Endothelial cell of umbilical vein (primary cell): Measurements from ENCODE around the gene FBLN7. TPM values are rescaled to one million over a fixed set of nuclear protein-coding genes. Genes with fewer than 3 reads are reported as not detected.

Experiments used
- BruUV-seq: library from RNA; stranded (reverse); fragments of 400-500 nt; replicated peaks from 2 replicates; lab custom pipeline; 2021; lab: Mats Ljungman, UMichigan
- CTCF ChIA-PET: fragments of 300-600, 350-600 bp; sonication (Branson Sonifier 250); formaldehyde crosslinking; loops from one replicate; lab custom pipeline; 2021; ENCODE audit warnings: antibody characterized with exemption, inconsistent platforms; lab: Charles Lee
- POLR2A ChIA-PET: fragments of 300-600, 350-600 bp; sonication (Branson Sonifier 250); formaldehyde crosslinking; loops from one replicate; lab custom pipeline; 2021; ENCODE audit warnings: antibody characterized with exemption, inconsistent platforms; lab: Charles Lee
- DNase-seq: peaks from one replicate; pipeline ENCODE4 v3.0.0-alpha.2; 2011; ENCODE audit warnings: low read depth, low spot score
- FAIRE-seq: peaks from 2 replicates; lab custom pipeline; 2011; peaks lifted over from hg19 to GRCh38; lab: Jason Lieb, UNC
- H2AFZ ChIP-seq: 2 replicates; pipeline ENCODE4 v1.6.0; 2012; ENCODE audit warnings: low read depth, low read length, control low read depth, inconsistent platforms
- H3K27ac ChIP-seq: 2 replicates; pipeline ENCODE4 v1.5.1; 2011; ENCODE audit warnings: low read depth, mild to moderate bottlenecking, control low read depth, low read length, moderate library complexity; ENCODE audit not compliant: insufficient read depth
- H3K27me3 ChIP-seq, 2 experiments: 2 replicates each; pipeline versions ENCODE4 v1.6.0 to v1.6.1; 2011; ENCODE audit warnings: low read length in 2 of 2, mixed read lengths in 1 of 2; ENCODE audit not compliant: control insufficient read depth in 2 of 2, insufficient read depth in 2 of 2
- H3K36me3 ChIP-seq, 2 experiments: 2 replicates in 1 of 2; 3 replicates in 1 of 2; pipeline ENCODE4 v1.5.1; 2011; ENCODE audit warnings: low read length in 2 of 2, mild to moderate bottlenecking in 1 of 2, moderate library complexity in 1 of 2; ENCODE audit not compliant: control insufficient read depth in 2 of 2, insufficient read depth in 2 of 2; ENCODE audit errors: extremely low read depth in 1 of 2
- H3K4me1 ChIP-seq: 3 replicates; pipeline ENCODE4 v1.5.1; 2011; ENCODE audit warnings: mild to moderate bottlenecking, low read length; ENCODE audit not compliant: control insufficient read depth, insufficient read depth; ENCODE audit errors: extremely low read depth
- H3K4me2 ChIP-seq: 2 replicates; pipeline ENCODE4 v1.6.1; 2011; ENCODE audit warnings: low read length, control low read depth, mixed read lengths; ENCODE audit not compliant: insufficient read depth
- H3K4me3 ChIP-seq, 3 experiments: fragments of 200-600 bp in 1 of 3; sonication (generic), shearing (Covaris generic) in 1 of 3; replicated peaks in 1 of 3; 2 replicates each; pipeline ENCODE4 v1.5.1; 2011 to 2016; ENCODE audit warnings: control low read depth in 3 of 3, low read length in 3 of 3, mild to moderate bottlenecking in 2 of 3, inconsistent platforms in 1 of 3, low read depth in 1 of 3, moderate library complexity in 1 of 3; ENCODE audit not compliant: insufficient read depth in 1 of 3
- H3K79me2 ChIP-seq: 2 replicates; pipeline ENCODE4 v1.6.0; 2012; ENCODE audit warnings: low read length, inconsistent platforms; ENCODE audit not compliant: control insufficient read depth, insufficient read depth
- H3K9ac ChIP-seq: replicated peaks from 2 replicates; pipeline ENCODE3; 2011; ENCODE audit warnings: low read length, control low read depth; ENCODE audit not compliant: insufficient read depth; ENCODE audit errors: extremely low read depth
- H3K9me1 ChIP-seq: replicated peaks from 3 replicates; pipeline ENCODE4 v1.6.0; 2011; ENCODE audit warnings: mild to moderate bottlenecking, low read length; ENCODE audit not compliant: control insufficient read depth, insufficient read depth; ENCODE audit errors: extremely low read depth
- H3K9me3 ChIP-seq: replicated peaks from 2 replicates; pipeline ENCODE4 v1.5.1; 2012; ENCODE audit warnings: low read length, inconsistent platforms; ENCODE audit not compliant: control insufficient read depth, insufficient read depth
- H4K20me1 ChIP-seq: replicated peaks from 2 replicates; pipeline ENCODE3; 2011; ENCODE audit warnings: mild to moderate bottlenecking, low read length; ENCODE audit not compliant: control insufficient read depth, insufficient read depth; ENCODE audit errors: extremely low read depth
- EZH2 ChIP-seq: IDR thresholded peaks from 2 replicates; pipeline ENCODE4 v1.6.1; 2012; ENCODE audit warnings: borderline replicate concordance, low read depth, mild to moderate bottlenecking, moderate library complexity, low read length, inconsistent platforms; ENCODE audit not compliant: severe bottlenecking
- FOS ChIP-seq: IDR thresholded peaks from 2 replicates; pipeline ENCODE4 v1.6.1; 2011; ENCODE audit warnings: mild to moderate bottlenecking, low read length, moderate library complexity, borderline replicate concordance; ENCODE audit not compliant: insufficient read depth
- GATA2 ChIP-seq: IDR thresholded peaks from 2 replicates; pipeline ENCODE4 v1.7.0; 2011; ENCODE audit warnings: low read depth, mild to moderate bottlenecking, moderate library complexity, mixed read lengths, low read length; ENCODE audit not compliant: insufficient read length, insufficient read depth
- JUN ChIP-seq: IDR thresholded peaks from 2 replicates; pipeline ENCODE4 v1.6.1; 2011; ENCODE audit warnings: borderline replicate concordance, low read depth; ENCODE audit not compliant: insufficient read length, insufficient read depth
- POLR2A ChIP-seq: IDR thresholded peaks from 2 replicates; pipeline ENCODE4 v1.6.1; 2012; ENCODE audit warnings: low read depth, mild to moderate bottlenecking, control low read depth, low read length
- dilution Hi-C: fragments of 300-500 bp; cut with MboI; formaldehyde crosslinking; loops from one replicate; pipeline ENCODE4 v1.15.0; 2019; ENCODE audit warnings: low sequenced_read_pairs; ENCODE audit not compliant: extremely low pct_ligation_motif_present
- intact Hi-C: fragments of 100-400 bp; cut with micrococcal nuclease; formaldehyde crosslinking; loops from one replicate; pipeline ENCODE4 v1.10.0; 2022
- polyA plus RNA-seq, 4 experiments: library from polyadenylated mRNA; depleted of rRNA in 3 of 4; stranded (reverse) in 3 of 4; unstranded in 1 of 4; fragments of >200 nt; gene quantifications; 2 replicates each; pipeline versions ENCODE4 v1.2.1 to v1.2.3, GENCODE V29; 2011 to 2012; ENCODE audit warnings: missing spikeins in 1 of 4
- total RNA-seq: library from RNA; stranded (reverse); gene quantifications from 2 replicates; pipeline ENCODE4 v1.2.3, GENCODE V29; 2021
- TF ChIP-seq, protein P1 (sequence below), 2 donors: IDR thresholded peaks; 1 replicate in 1 of 2; 2 replicates in 1 of 2; pipeline ENCODE4 v1.5.1; 2011; ENCODE audit warnings: low read length in 2 of 2, mild to moderate bottlenecking in 2 of 2, moderate library complexity in 2 of 2, control low read depth in 1 of 2, inconsistent platforms in 1 of 2, low read depth in 1 of 2; ENCODE audit not compliant: insufficient read depth in 1 of 2; ENCODE audit errors: extremely low read depth in 1 of 2
- TF ChIP-seq, protein P2 (sequence below): IDR thresholded peaks from 2 replicates; pipeline ENCODE4 v1.6.1; 2011; ENCODE audit not compliant: insufficient read depth, insufficient read length

Gene FBLN7
- total and polyA plus RNA-seq, 2 donors (not counting 3 experiments of a cell fraction or from before 2014, with no cell fraction given) = 3.1 to 3.3 TPM

DNA sequence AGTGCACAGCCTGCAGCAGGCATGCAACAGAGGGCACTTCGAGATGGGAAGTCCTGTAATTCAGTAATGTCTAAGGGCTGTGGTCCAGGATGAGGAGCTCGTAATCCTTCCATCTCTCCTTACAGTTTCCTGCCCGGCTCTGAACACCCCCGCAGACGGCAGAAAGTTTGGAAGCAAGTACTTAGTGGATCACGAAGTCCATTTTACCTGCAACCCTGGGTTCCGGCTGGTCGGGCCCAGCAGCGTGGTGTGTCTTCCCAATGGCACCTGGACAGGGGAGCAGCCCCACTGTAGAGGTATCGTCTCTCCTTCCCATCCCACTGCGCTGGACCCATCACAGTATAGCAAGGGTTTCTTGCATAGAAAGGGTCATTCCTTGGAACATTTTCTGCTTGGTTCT is 26.7 kb downstream of the FBLN7 start:
- Histone ChIP-seq H3K4me2 (no peak overlapping the region), H3K27ac (no peak overlapping the region), H3K9ac (no peak overlapping the region), H3K9me1 (no peaks in the 10 kb centered on the region), H3K4me3 (no peak overlapping the region), H3K27me3 (peaks cover 0 to 2% of the 10 kb centered on the region in 2 experiments), H2AFZ (no peak overlapping the region), H4K20me1 (no peaks in the 10 kb centered on the region), H3K36me3 (no peaks in the 10 kb centered on the region), H3K79me2 (no peaks in the 10 kb centered on the region), H3K4me1 (no peaks in the 10 kb centered on the region), H3K9me3 (no peaks in the 10 kb centered on the region)
- CTCF ChIA-PET = no interaction called here
- FAIRE-seq (no peak), DNase-seq (no peak)
- POLR2A ChIA-PET = no interaction called here
- intact Hi-C loops (no loop called here), dilution Hi-C loops (no loop called here)
- TF ChIP-seq, protein P1, sequence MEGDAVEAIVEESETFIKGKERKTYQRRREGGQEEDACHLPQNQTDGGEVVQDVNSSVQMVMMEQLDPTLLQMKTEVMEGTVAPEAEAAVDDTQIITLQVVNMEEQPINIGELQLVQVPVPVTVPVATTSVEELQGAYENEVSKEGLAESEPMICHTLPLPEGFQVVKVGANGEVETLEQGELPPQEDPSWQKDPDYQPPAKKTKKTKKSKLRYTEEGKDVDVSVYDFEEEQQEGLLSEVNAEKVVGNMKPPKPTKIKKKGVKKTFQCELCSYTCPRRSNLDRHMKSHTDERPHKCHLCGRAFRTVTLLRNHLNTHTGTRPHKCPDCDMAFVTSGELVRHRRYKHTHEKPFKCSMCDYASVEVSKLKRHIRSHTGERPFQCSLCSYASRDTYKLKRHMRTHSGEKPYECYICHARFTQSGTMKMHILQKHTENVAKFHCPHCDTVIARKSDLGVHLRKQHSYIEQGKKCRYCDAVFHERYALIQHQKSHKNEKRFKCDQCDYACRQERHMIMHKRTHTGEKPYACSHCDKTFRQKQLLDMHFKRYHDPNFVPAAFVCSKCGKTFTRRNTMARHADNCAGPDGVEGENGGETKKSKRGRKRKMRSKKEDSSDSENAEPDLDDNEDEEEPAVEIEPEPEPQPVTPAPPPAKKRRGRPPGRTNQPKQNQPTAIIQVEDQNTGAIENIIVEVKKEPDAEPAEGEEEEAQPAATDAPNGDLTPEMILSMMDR (IDR thresholded peaks at IDR 0.05; ENCODE audit: extremely low read depth in 1 of 2, insufficient read depth in 1 of 2, low read depth in 1 of 2, low read length in 2 of 2) = no peak
- TF ChIP-seq JUN (no peak), GATA2 (no peak), FOS (no peak), EZH2 (no peak), POLR2A (no peak)
- TF ChIP-seq, protein P2, sequence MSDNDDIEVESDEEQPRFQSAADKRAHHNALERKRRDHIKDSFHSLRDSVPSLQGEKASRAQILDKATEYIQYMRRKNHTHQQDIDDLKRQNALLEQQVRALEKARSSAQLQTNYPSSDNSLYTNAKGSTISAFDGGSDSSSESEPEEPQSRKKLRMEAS = no peak
- BruUV-seq = no TSS peak
